Pancreas (tissue), 10 donors: ENCODE measurements around the gene KCNK6. TPM values are rescaled to one million over a fixed set of nuclear protein-coding genes. Genes with fewer than 3 reads are reported as not detected.

Experiments used
- ATAC-seq, 4 donors: fragments of 200-7000 bp; cut with Tn5 transposase; one replicate each; pipeline versions ENCODE4 v1.8.0 to v1.9.1; 2020; ENCODE audit warnings: mild to moderate bottlenecking in 4 of 4, moderate library complexity in 4 of 4
- DNase-seq, 6 donors: peaks; one replicate each; pipeline ENCODE4 v3.0.0-alpha.2; 2020
- FAIRE-seq: peaks from 2 replicates; lab custom pipeline; 2012; peaks lifted over from hg19 to GRCh38; lab: Jason Lieb, UNC
- H3K27ac ChIP-seq, 4 donors: fragments of 200-600 bp; sonication (generic); 1 replicate in 3 of 4; 2 replicates in 1 of 4; pipeline versions ENCODE4 v1.5.0 to v1.8.0; 2020
- H3K27me3 ChIP-seq, 4 donors: fragments of 200-600 bp; one replicate each; pipeline ENCODE4 v1.8.0; 2021
- H3K36me3 ChIP-seq, 3 donors: fragments of 200-600 bp; sonication (generic) in 1 of 3; one replicate each; pipeline versions ENCODE4 v1.5.0 to v1.8.0; 2020 to 2021
- H3K4me1 ChIP-seq, 3 donors: fragments of 200-600 bp; one replicate each; pipeline ENCODE4 v1.8.0; 2021
- H3K4me3 ChIP-seq, 4 donors: fragments of 200-600 bp; sonication (generic) in 2 of 4; one replicate each; pipeline versions ENCODE4 v1.5.0 to v1.8.0; 2020 to 2021
- H3K9me3 ChIP-seq, 4 donors: fragments of 200-600 bp; one replicate each; pipeline ENCODE4 v1.8.0; 2021
- CTCF ChIP-seq, 4 donors: fragments of 200-600 bp; sonication (generic) in 3 of 4; IDR thresholded peaks; one replicate each; pipeline versions ENCODE4 v1.5.0 to v1.8.0; 2021; ENCODE audit warnings: antibody characterized with exemption in 4 of 4
- WGBS, 2 donors: extraction: QIAGEN DNeasy Blood & Tissue Kit; methylation state at CpG; one replicate each; pipeline ENCODE4 v1.1.7; 2013; 5-methylcytosine and 5-hydroxymethylcytosine counted together
- intact Hi-C, 3 donors: fragments of 100-400 bp; cut with DNase I; formaldehyde crosslinking; loops; one replicate each; pipeline versions ENCODE4 v1.11.1 to v1.14.2; 2022
- polyA plus RNA-seq, 2 donors: library from polyadenylated mRNA; stranded (reverse); fragments of 200-250 nt; gene quantifications; one replicate each; pipeline ENCODE4 v1.2.3, GENCODE V29; 2013
- total RNA-seq, 6 donors: library from RNA; stranded (reverse); fragmentation: NEBNext Ultra II Directional in 4 of 6; extraction: Animal tissue kit (Norgen Biotek cat#: 25700) in 4 of 6; gene quantifications; one replicate each; pipeline versions ENCODE4 v1.2.1 to v1.2.4, GENCODE V29; 2021 to 2023
- donor health status: healthy with polysubstance abuse.
- donor health status: DM: no; HTN: no; CAD: no; lungs with moderate emphysema.
- donor health status: DM: no; HTN: no; CAD: no.
- donor health status: control.
- donor health status: control.
- donor health status: Bipolar disorder and iron deficiency.
- donor health status: DM: yes; HTN: yes; CAD: no.
- donor health status: DM: no; HTN: no; CAD: no.
- donor health status: DM: no; HTN: no; CAD: no.
- donor health status: DM: yes; HTN: yes; CAD: no.

KCNK6 gene
- total RNA-seq = 1 to 10 TPM; 5.0 to 8.7 (median 6.5) TPM
- 1 to 10 TPM; 3.9 to 9.5 TPM for polyA plus RNA-seq

GRCh38 chr19:38319421-38320258 is at the start of gene KCNK6:
Gene KCNK6, plus strand, starts transcription at chr19:38319845. Its CDS starts 106 bp downstream, at chr19:38319951.
- Histone ChIP-seq H3K27me3 (no peaks in the 10 kb centered on the region), H3K4me3 (peak within 1 kb of the TSS; percentile 47 to 93 (median 76)), H3K4me1 (peaks cover 2 to 7% (median 3%) of the 10 kb centered on the region in 3 donors), H3K9me3 (no peaks in the 10 kb centered on the region), H3K27ac (peak within 1 kb of the TSS; percentile 39 to 73 (median 55)), H3K36me3 (no peaks in the 10 kb centered on the region)
- TF ChIP-seq CTCF (IDR thresholded peaks at IDR 0.05) = no peak
- DNase-seq = peak; percentile 52 to 82 (median 63)
- intact Hi-C loops = loop anchor here in 2 of 3 donors (5.0 to 10.0 kb wide), 3 partner anchors 72 to 425 kb away; no protein-coding TSS in a partner anchor
- 1 to 2% methylated on average over 65 to 76 of the region's 76 CpGs for WGBS, 2 donors
- no peak for FAIRE-seq
- peak; percentile 22 to 43 (median 24) for ATAC-seq

GRCh38 chr19:38270587-38271167 is 49.0 kb upstream of the KCNK6 start:
- H3K27ac ChIP-seq = no peak overlapping the region
- ATAC-seq (no peak), FAIRE-seq (no peak), DNase-seq (no peak)
- TF ChIP-seq CTCF (IDR thresholded peaks at IDR 0.05) = no peak
- H3K4me1 ChIP-seq = peaks cover 30 to 50% (median 40%) of the 10 kb centered on the region in 3 donors
- no peaks in the 10 kb centered on the region for H3K9me3 ChIP-seq
- 42 to 50% methylated on average over 5 of the region's 5 CpGs for WGBS, 2 donors
- H3K27me3 ChIP-seq = no peaks in the 10 kb centered on the region
- H3K4me3 ChIP-seq = no peak overlapping the region
- intact Hi-C loops = no loop called here
- no peaks in the 10 kb centered on the region for H3K36me3 ChIP-seq

GRCh38 chr19:38273499-38273898 is 46.1 kb upstream of the KCNK6 start:
- peak; percentile 64 to 78 (median 71) for ATAC-seq
- H3K36me3 ChIP-seq = no peaks in the 10 kb centered on the region
- DNase-seq = peak in 1 of 6 donors; percentile 62
- no peaks in the 10 kb centered on the region for H3K9me3 ChIP-seq
- no peak overlapping the region for H3K4me3 ChIP-seq
- no peak for FAIRE-seq
- intact Hi-C loops = no loop called here
- WGBS, 2 donors = 15 to 30% methylated on average over 2 of the region's 2 CpGs
- no peaks in the 10 kb centered on the region for H3K27me3 ChIP-seq
- peak overlapping the region in 2 of 4 donors; percentile 18 to 46 for H3K27ac ChIP-seq
- no peak for TF ChIP-seq CTCF (IDR thresholded peaks at IDR 0.05)
- peaks cover 39 to 69% (median 42%) of the 10 kb centered on the region in 3 donors for H3K4me1 ChIP-seq

DNA sequence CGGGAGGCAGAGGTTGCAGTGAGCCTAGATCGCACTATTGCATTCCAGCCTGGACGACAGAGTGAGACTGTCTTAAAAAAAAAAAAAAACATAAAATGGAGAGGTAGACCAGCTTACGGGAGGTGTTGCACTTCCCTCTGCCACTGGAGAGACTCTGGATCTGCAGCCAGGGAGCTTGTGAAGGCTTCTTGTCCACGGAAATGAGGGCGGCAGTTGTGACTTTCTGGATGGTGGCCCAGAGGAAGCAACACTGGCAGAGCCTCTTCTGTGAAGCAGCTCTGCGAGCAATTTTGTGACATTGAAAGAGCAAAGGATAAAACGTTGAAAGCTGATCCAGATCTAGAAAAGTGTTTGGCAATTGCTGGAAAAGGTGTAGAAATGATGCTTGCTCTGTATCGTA is 44.9 kb upstream of the KCNK6 start:
- Histone ChIP-seq H3K36me3 (no peaks in the 10 kb centered on the region), H3K9me3 (no peaks in the 10 kb centered on the region), H3K4me3 (no peak overlapping the region), H3K4me1 (peaks cover 34 to 64% (median 41%) of the 10 kb centered on the region in 3 donors), H3K27me3 (no peaks in the 10 kb centered on the region), H3K27ac (peak overlapping the region in 1 of 4 donors; percentile 46)
- ATAC-seq = no peak
- no peak for FAIRE-seq
- WGBS, 2 donors = 36 to 42% methylated on average over 9 of the region's 9 CpGs
- intact Hi-C loops = no loop called here
- TF ChIP-seq CTCF (IDR thresholded peaks at IDR 0.05) = no peak
- no peak for DNase-seq
